Astrocyte of the spinal cord (primary cell): ENCODE measurements around the gene CCDC107.

ENCODE experiments used
- DNase-seq: peaks from one replicate; pipeline ENCODE4 v3.0.0; 2011; ENCODE audit warnings: low read depth, low spot score
- H3K4me3 ChIP-seq: 2 replicates; pipeline ENCODE4 v1.5.1; 2011; ENCODE audit warnings: low read depth, mild to moderate bottlenecking, low read length, moderate library complexity
- in situ Hi-C: cut with HindIII; loops from 2 replicates; pipeline ENCODE4 v1.10.0; 2017; ENCODE audit warnings: low sequenced_read_pairs
- TF ChIP-seq, protein P1 (sequence below): IDR thresholded peaks from 2 replicates; pipeline ENCODE4 v1.5.1; 2012; ENCODE audit warnings: low read depth, mild to moderate bottlenecking, low read length, inconsistent platforms

CCDC107 gene

DNA sequence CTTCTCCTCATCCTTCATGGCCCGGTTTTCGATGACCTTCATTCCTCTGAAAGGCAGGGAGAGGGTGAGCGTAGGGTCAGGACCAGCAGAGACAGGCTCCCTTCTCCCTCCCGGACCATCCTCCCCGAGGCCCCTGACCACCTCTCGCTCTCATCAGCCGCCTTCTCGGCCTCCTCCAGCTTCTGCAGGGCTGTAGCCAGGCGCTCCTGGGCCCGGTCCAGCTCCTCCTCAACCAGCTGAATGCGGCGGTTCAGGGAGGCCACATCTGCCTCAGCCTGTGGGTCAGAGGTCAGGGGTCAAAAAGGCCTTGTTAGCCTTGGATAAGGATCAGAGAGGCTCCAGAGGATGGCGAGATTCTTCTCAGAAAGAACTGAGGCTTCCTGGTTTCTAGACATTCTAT lies 27.4 kb downstream of the CCDC107 start:
- TF ChIP-seq, protein P1, sequence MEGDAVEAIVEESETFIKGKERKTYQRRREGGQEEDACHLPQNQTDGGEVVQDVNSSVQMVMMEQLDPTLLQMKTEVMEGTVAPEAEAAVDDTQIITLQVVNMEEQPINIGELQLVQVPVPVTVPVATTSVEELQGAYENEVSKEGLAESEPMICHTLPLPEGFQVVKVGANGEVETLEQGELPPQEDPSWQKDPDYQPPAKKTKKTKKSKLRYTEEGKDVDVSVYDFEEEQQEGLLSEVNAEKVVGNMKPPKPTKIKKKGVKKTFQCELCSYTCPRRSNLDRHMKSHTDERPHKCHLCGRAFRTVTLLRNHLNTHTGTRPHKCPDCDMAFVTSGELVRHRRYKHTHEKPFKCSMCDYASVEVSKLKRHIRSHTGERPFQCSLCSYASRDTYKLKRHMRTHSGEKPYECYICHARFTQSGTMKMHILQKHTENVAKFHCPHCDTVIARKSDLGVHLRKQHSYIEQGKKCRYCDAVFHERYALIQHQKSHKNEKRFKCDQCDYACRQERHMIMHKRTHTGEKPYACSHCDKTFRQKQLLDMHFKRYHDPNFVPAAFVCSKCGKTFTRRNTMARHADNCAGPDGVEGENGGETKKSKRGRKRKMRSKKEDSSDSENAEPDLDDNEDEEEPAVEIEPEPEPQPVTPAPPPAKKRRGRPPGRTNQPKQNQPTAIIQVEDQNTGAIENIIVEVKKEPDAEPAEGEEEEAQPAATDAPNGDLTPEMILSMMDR = no peak
- in situ Hi-C loops = no loop called here
- no peak overlapping the region for H3K4me3 ChIP-seq
- no peak for DNase-seq

DNA sequence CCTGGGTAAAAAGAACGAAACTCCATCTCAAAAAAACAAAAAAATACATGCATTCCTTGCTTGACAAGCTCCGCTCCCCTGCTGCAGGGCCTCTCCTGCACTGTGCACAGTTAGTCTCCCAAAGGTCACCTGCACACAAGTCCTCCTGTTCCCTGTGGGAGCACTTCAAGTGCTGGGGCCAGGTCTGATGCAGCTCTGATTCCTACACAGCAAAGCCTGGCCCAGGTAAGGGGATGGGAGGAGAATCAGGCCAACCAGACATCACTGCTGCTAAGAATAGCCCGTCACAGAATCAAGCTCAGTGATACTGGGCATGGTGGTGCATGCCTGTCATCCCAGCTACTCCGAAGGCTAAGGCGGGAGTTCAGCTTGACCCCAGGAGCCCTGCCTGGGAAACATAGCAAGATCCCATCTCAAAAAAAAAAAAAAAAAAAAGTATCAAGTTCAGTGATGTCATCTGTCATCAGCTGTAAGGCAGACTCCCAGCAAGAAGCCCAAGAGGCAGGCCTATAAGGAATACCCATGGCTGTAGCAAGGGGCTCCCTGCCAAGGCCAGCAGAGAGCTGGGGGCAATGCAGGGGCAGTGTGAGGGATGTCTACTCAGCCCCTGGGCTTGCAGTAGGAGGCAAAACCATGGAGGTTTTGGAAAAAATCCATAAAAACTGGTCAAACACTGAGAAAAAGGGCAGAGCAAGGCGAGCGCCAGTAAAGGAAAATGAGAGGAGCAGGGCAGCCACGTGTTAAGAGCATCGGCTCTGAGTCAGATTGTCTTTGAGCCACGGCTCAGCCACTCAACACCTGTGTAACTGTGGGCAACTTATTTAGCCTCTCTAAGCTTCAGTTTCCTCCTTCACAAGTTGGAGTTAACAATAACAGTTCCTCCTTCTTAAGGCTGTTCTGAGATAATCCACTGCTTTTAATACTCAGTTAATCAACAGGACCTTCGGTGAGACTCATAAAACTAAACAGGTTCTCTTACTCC lies 28.4 kb downstream of the CCDC107 start:
- DNase-seq = peak; percentile 69
- in situ Hi-C loops = no loop called here
- TF ChIP-seq, protein P1 = no peak
- H3K4me3 ChIP-seq = peak overlapping the region; percentile 87

DNA sequence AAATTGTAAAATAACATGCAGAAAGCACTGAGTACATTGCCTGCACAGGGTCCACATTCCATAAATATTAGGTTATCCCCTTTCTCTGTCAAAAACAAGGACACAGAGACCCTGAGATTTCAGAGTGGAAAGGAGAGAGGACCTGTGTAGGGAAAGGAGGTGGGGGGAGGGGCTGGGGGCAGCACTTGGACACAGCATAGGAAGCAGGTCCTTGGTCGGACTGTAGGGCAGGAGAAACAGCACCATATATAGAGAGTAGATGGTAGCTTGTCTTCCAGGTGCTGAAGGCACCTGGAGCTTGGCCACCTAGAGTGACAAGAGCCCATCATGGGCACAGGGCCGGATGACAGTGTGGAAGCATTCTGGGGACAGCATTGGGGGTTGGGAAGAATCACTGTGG lies 29.2 kb downstream of the CCDC107 start:
- peak overlapping the region; percentile 87 for H3K4me3 ChIP-seq
- TF ChIP-seq, protein P1 = no peak
- DNase-seq = no peak
- in situ Hi-C loops = no loop called here

GRCh38 chr9:35687972-35688557 lies 30.0 kb downstream of the CCDC107 start:
- TF ChIP-seq, protein P1 = no peak
- in situ Hi-C loops = no loop called here
- no peak for DNase-seq
- peak overlapping the region; percentile 87 for H3K4me3 ChIP-seq

- in situ Hi-C loops = no loop called here
- DNase-seq = peak; percentile 87
These were observed 30.8 kb downstream of the CCDC107 start for GRCh38 chr9:35688558-35689541.

More at GRCh38 chr9:35688558-35689541, 30.8 kb downstream of the CCDC107 start:
- TF ChIP-seq, protein P1 = no peak
- H3K4me3 ChIP-seq = peak overlapping the region; percentile 87
